ENCODE results near the gene PPM1H. TPM values are rescaled to one million over a fixed set of nuclear protein-coding genes. Genes with fewer than 3 reads are reported as not detected.

Gene PPM1H
- total and polyA plus RNA-seq, 2 of the 8 experiments (the other 6 are each of a cell fraction or from before 2014, with no cell fraction given) = 16.4 to 36.1 TPM

GRCh38 chr12:62933220-62933601 is 1.7 kb downstream of the PPM1H start:
- peaks cover 0 to 47% of the 10 kb centered on the region in 2 experiments; a peak in 2 of 4 replicates for H3K79me2 ChIP-seq (ENCODE audit: control insufficient read depth in 1 of 2, insufficient read depth in 2 of 2, low read length in 2 of 2)
- ChIA-PET CTCF (ENCODE audit: partially characterized antibody) (interaction anchor here (1.0 to 4.5 kb wide), 9 partner anchors 10 to 136 kb away, joined by 3 to 29 read pairs (median 7); no protein-coding TSS in a partner anchor), POLR2A (ENCODE audit: partially characterized antibody) (interaction anchor here (0.7 to 3.2 kb wide), 5 partner anchors 11 to 275 kb away, joined by 3 to 9 read pairs (median 4); no protein-coding TSS in a partner anchor)

More at GRCh38 chr12:62933220-62933601, 1.7 kb downstream of the PPM1H start:
- H3K4me1 ChIP-seq (replicated peaks in 1 of 4; ENCODE audit: control insufficient read depth in 3 of 4, insufficient read depth in 4 of 4, low read length in 3 of 4) = peaks cover 2 to 19% (median 8%) of the 10 kb centered on the region in 4 experiments; a peak in 6 of 7 replicates
- H4K8ac ChIP-seq (ENCODE audit: extremely low read depth, insufficient read depth, low read length) = no peak overlapping the region
- no peak overlapping the region for H3K23ac ChIP-seq (ENCODE audit: insufficient read length)
- H3K56ac ChIP-seq (replicated peaks; ENCODE audit: insufficient read length, low read depth, low read length) = no peak overlapping the region
- no peak overlapping the region for H3K14ac ChIP-seq (ENCODE audit: insufficient read length)
- 1% methylated on average over 15 of the region's 15 CpGs; no CpG with 5 or more reads in 1 of the 2 experiments for WGBS, 2 experiments (ENCODE audit: extremely low coverage in 1 of 2, insufficient coverage in 1 of 2, insufficient read length in 1 of 2, insufficient replicate concordance in 2 of 2, low coverage in 1 of 2, low lambda C conversion rate in 2 of 2, missing lambda C conversion rate in 1 of 2)
- peaks cover 0 to 1% of the 10 kb centered on the region in 2 experiments for H4K20me1 ChIP-seq (replicated peaks in 1 of 2; ENCODE audit: control insufficient read depth in 1 of 2, insufficient read depth in 2 of 2, low read length in 2 of 2)
- H3K4me3 ChIP-seq (ENCODE audit: extremely low read depth in 1 of 4, insufficient read depth in 2 of 4, low read depth in 3 of 4, low read length in 4 of 4) = peak overlapping the region; percentile 68 to 88 (median 83)
- H3K18ac ChIP-seq (ENCODE audit: extremely low read depth, low read length) = no peak overlapping the region
- H3K36me3 ChIP-seq (ENCODE audit: control insufficient read depth in 2 of 4, insufficient read depth in 4 of 4, low read length in 3 of 4) = no peaks in the 10 kb centered on the region
- H2AFZ ChIP-seq (ENCODE audit: low read length) = peak overlapping the region; percentile 74; the same call in 1 of the 2 replicates
- H4K91ac ChIP-seq (replicated peaks; ENCODE audit: insufficient read length, low read length) = no peak overlapping the region
- no peaks in the 10 kb centered on the region for H3K9me3 ChIP-seq (ENCODE audit: insufficient read depth in 2 of 2, low read depth in 1 of 2, low read length in 1 of 2)
- FAIRE-seq (peak; percentile 78), DNase-seq (ENCODE audit: low read depth in 1 of 2, low spot score in 2 of 2) (peak in 1 of 2 experiments; percentile 77)
- no peak overlapping the region for H3K4ac ChIP-seq (replicated peaks; ENCODE audit: insufficient read length, low read depth, low read length)
- no peak overlapping the region for H2BK120ac ChIP-seq (replicated peaks; ENCODE audit: low read depth, low read length)
- H2AK5ac ChIP-seq (ENCODE audit: low read depth, low read length) = no peak overlapping the region
- no peaks in the 10 kb centered on the region; the same call in 1 of the 2 replicates for H3K79me1 ChIP-seq (ENCODE audit: low read depth, low read length)
- no peak overlapping the region for H2BK20ac ChIP-seq (ENCODE audit: low read length)
- TF ChIP-seq TBP (IDR thresholded peaks at IDR 0.05; ENCODE audit: low read depth, low read length) (no peak), E2F6 (IDR thresholded peaks at IDR 0.05) (no peak), TAF1 (IDR thresholded peaks at IDR 0.05; ENCODE audit: low read depth, low read length) (0 out of 2 replicates have a peak, but pooled peaks have one; percentile 16), ATF2 (IDR thresholded peaks at IDR 0.05; ENCODE audit: low read length) (no peak), CEBPB (IDR thresholded peaks at IDR 0.05; ENCODE audit: low read depth, low read length) (no peak), SP1 (IDR thresholded peaks at IDR 0.05; ENCODE audit: low read depth, low read length) (0 out of 2 replicates have a peak, but pooled peaks have one; percentile 41), PHF8 (conservative IDR thresholded peaks at IDR 0.05; ENCODE audit: low read depth, low read length) (peak; percentile 39; the same call in 1 of the 2 replicates), YY1 (IDR thresholded peaks at IDR 0.05; ENCODE audit: low read depth, low read length) (0 out of 2 replicates have a peak, but pooled peaks have one; percentile 14)
- no peak overlapping the region for H3K27ac ChIP-seq (ENCODE audit: low read depth, low read length)
- H3K4me2 ChIP-seq (ENCODE audit: insufficient read depth in 1 of 2, low read depth in 2 of 2, low read length in 2 of 2) = peak overlapping the region; percentile 88 to 91
- H4K5ac ChIP-seq (ENCODE audit: insufficient read length, low read depth, low read length) = peak overlapping the region; percentile 76
- no peak overlapping the region; a peak in 1 of 7 replicates for H3K9ac ChIP-seq (replicated peaks in 1 of 4; ENCODE audit: extremely low read depth in 1 of 4, low read depth in 3 of 4, low read length in 3 of 4)
- H3K27me3 ChIP-seq (replicated peaks in 1 of 4; ENCODE audit: control insufficient read depth in 3 of 4, extremely low read depth in 1 of 4, insufficient read depth in 3 of 4, low read length in 3 of 4) = no peaks in the 10 kb centered on the region; a peak in 1 of 7 replicates
- peaks cover 11% of the 10 kb centered on the region for H3K23me2 ChIP-seq (ENCODE audit: low read depth, low read length)
- H2BK15ac ChIP-seq (ENCODE audit: low read length) = no peak overlapping the region
- no peak overlapping the region for H2BK12ac ChIP-seq (ENCODE audit: low read depth, low read length)
- H2BK5ac ChIP-seq (ENCODE audit: low read depth, low read length) = no peak overlapping the region
